ENCODE results near the gene MAP3K4.

GRCh38 chr6:161140554-161140875 is 148.9 kb downstream of the MAP3K4 start:
- TF ChIP-seq, protein P1, sequence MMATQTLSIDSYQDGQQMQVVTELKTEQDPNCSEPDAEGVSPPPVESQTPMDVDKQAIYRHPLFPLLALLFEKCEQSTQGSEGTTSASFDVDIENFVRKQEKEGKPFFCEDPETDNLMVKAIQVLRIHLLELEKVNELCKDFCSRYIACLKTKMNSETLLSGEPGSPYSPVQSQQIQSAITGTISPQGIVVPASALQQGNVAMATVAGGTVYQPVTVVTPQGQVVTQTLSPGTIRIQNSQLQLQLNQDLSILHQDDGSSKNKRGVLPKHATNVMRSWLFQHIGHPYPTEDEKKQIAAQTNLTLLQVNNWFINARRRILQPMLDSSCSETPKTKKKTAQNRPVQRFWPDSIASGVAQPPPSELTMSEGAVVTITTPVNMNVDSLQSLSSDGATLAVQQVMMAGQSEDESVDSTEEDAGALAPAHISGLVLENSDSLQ (IDR thresholded peaks at IDR 0.05): no peak
- no peak for TF ChIP-seq SP1 (IDR thresholded peaks at IDR 0.05)
- TF ChIP-seq ELF4 (IDR thresholded peaks at IDR 0.05): no peak
- TF ChIP-seq ARNT (IDR thresholded peaks at IDR 0.05): no peak
- no peak for TF ChIP-seq LEF1 (IDR thresholded peaks at IDR 0.05; ENCODE audit: borderline replicate concordance)
- no peak for TF ChIP-seq CTBP1 (IDR thresholded peaks at IDR 0.05; ENCODE audit: borderline replicate concordance)
- TF ChIP-seq HDGF (IDR thresholded peaks at IDR 0.05; ENCODE audit: borderline replicate concordance): no peak
- TF ChIP-seq FOXK2 (IDR thresholded peaks at IDR 0.05): no peak
- TF ChIP-seq NFRKB (IDR thresholded peaks at IDR 0.05): no peak
- no peak for TF ChIP-seq FOXM1 (IDR thresholded peaks at IDR 0.05; ENCODE audit: borderline replicate concordance)
- TF ChIP-seq ZNF384 (IDR thresholded peaks at IDR 0.05): no peak
- no peak for TF ChIP-seq L3MBTL2 (conservative IDR thresholded peaks at IDR 0.05)
- TF ChIP-seq BHLHE40 (IDR thresholded peaks at IDR 0.05; ENCODE audit: borderline replicate concordance): no peak
- TF ChIP-seq SUZ12 (IDR thresholded peaks at IDR 0.05): no peak
